Measurements from ENCODE around the gene PRSS57.
"Not testable (repeated sequence)": the region's sequence is repeated elsewhere in the genome, so short reads cannot be mapped to it uniquely, and the experiment has no call there.

PRSS57 gene

DNA sequence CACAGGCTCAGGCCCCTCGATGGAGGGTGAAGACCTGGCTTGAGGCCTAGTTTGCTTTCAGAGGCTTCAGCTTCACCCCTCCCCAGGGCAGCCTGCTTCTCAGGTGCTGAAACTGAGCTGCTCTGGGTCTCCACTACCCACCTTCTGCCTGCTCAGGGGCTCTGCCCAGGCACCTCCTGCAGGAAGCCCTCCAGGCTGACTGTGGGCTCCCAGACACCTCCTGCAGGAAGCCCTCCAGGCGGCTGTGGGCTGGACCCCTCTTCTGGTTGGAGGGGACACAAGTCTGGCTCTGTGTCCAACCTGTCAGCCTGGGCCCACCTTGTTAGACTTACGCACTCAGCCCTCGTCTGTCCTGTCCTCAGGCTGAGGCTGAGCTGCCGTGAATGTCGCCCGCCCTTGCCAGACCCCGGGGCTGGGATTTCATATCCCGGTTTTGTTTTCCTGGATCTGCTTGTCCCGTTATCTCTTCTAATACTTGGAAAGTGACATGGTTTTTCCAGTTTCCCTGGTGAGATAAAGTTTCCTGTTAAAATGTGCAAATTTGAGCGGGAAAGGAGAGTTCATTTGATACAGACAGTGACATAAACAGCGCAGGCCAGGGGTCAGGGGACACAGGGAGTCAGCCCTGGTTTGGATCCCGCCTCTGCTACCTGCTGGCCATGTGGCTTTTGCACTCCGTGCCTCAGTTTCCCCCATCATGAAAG, 34.9 kb upstream of the PRSS57 start:
- H4K20me1 ChIP-seq (ENCODE audit: control insufficient read depth, insufficient read depth, low read depth, low read length): no peaks in the 10 kb centered on the region
- no peak overlapping the region for H3K4me3 ChIP-seq (ENCODE audit: low read length)
- no peaks in the 10 kb centered on the region for H3K9me2 ChIP-seq (replicated peaks; ENCODE audit: control insufficient read depth, low read length)
- H3K9me3 ChIP-seq (ENCODE audit: control insufficient read depth, insufficient read depth, low read length): no peaks in the 10 kb centered on the region
- H3K4me2 ChIP-seq (ENCODE audit: low read length): no peak overlapping the region
- H3K36me3 ChIP-seq (ENCODE audit: control insufficient read depth, low read length): no peaks in the 10 kb centered on the region
- H3K79me2 ChIP-seq (ENCODE audit: control insufficient read depth, low read length): no peaks in the 10 kb centered on the region
- H3K27me3 ChIP-seq (ENCODE audit: control insufficient read depth, low read length): no peaks in the 10 kb centered on the region
- H3K4me1 ChIP-seq (ENCODE audit: control insufficient read depth, low read length): peaks cover 3% of the 10 kb centered on the region; the same call in 1 of the 2 replicates
- TF ChIP-seq EZH2phosphoT487 (IDR thresholded peaks at IDR 0.05; ENCODE audit: borderline replicate concordance, low read length): no peak
- H3K27ac ChIP-seq (ENCODE audit: low read depth, low read length): no peak overlapping the region
- no peaks in the 10 kb centered on the region for H3F3A ChIP-seq (ENCODE audit: control insufficient read depth, insufficient read depth)

DNA sequence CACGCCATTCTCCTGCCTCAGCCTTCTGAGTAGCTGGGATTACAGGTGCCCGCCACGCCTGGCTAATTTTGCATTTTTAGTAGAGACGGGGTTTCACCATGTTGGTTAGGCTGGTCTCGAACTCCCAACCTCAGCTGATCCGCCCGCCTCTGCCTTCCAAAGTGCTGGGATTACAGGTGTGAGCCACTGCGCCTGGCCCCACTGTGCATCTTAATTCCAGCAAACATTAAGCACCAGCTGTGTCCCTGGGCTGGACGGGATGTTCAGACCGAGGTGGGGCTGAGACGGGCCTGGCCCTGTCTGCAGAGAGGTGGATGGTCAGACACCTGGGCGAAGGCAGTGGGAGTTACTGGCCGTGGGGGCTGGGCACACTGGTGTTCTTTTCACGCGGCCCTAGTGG, 34.3 kb upstream of the PRSS57 start:
- not testable (repeated sequence) for H3K4me1 ChIP-seq (ENCODE audit: control insufficient read depth, low read length); H3K36me3 ChIP-seq (ENCODE audit: control insufficient read depth, low read length); H3K79me2 ChIP-seq (ENCODE audit: control insufficient read depth, low read length); H3K9me2 ChIP-seq (replicated peaks; ENCODE audit: control insufficient read depth, low read length); H3K4me2 ChIP-seq (ENCODE audit: low read length); H3K9me3 ChIP-seq (ENCODE audit: control insufficient read depth, insufficient read depth, low read length); H3K27ac ChIP-seq (ENCODE audit: low read depth, low read length); H3K27me3 ChIP-seq (ENCODE audit: control insufficient read depth, low read length); H3K4me3 ChIP-seq (ENCODE audit: low read length); H4K20me1 ChIP-seq (ENCODE audit: control insufficient read depth, insufficient read depth, low read depth, low read length); H3F3A ChIP-seq (ENCODE audit: control insufficient read depth, insufficient read depth)

GRCh38 chr19:728011-728410, 32.8 kb upstream of the PRSS57 start:
- Histone ChIP-seq H4K20me1 (ENCODE audit: control insufficient read depth, insufficient read depth, low read depth, low read length) (no peaks in the 10 kb centered on the region), H3K79me2 (ENCODE audit: control insufficient read depth, low read length) (no peaks in the 10 kb centered on the region), H3K4me2 (ENCODE audit: low read length) (no peak overlapping the region), H3K27me3 (ENCODE audit: control insufficient read depth, low read length) (peaks cover 11% of the 10 kb centered on the region), H3K27ac (ENCODE audit: low read depth, low read length) (no peak overlapping the region), H3K36me3 (ENCODE audit: control insufficient read depth, low read length) (no peaks in the 10 kb centered on the region), H3K4me3 (ENCODE audit: low read length) (no peak overlapping the region), H3F3A (ENCODE audit: control insufficient read depth, insufficient read depth) (no peaks in the 10 kb centered on the region), H3K4me1 (ENCODE audit: control insufficient read depth, low read length) (peaks cover 6% of the 10 kb centered on the region), H3K9me2 (replicated peaks; ENCODE audit: control insufficient read depth, low read length) (no peaks in the 10 kb centered on the region), H3K9me3 (ENCODE audit: control insufficient read depth, insufficient read depth, low read length) (no peaks in the 10 kb centered on the region)
- TF ChIP-seq, protein P1, sequence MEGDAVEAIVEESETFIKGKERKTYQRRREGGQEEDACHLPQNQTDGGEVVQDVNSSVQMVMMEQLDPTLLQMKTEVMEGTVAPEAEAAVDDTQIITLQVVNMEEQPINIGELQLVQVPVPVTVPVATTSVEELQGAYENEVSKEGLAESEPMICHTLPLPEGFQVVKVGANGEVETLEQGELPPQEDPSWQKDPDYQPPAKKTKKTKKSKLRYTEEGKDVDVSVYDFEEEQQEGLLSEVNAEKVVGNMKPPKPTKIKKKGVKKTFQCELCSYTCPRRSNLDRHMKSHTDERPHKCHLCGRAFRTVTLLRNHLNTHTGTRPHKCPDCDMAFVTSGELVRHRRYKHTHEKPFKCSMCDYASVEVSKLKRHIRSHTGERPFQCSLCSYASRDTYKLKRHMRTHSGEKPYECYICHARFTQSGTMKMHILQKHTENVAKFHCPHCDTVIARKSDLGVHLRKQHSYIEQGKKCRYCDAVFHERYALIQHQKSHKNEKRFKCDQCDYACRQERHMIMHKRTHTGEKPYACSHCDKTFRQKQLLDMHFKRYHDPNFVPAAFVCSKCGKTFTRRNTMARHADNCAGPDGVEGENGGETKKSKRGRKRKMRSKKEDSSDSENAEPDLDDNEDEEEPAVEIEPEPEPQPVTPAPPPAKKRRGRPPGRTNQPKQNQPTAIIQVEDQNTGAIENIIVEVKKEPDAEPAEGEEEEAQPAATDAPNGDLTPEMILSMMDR (IDR thresholded peaks at IDR 0.05; ENCODE audit: low read depth, low read length, poor library complexity, severe bottlenecking): no peak
- no peak for TF ChIP-seq EZH2phosphoT487 (IDR thresholded peaks at IDR 0.05; ENCODE audit: borderline replicate concordance, low read length)

GRCh38 chr19:726993-727956, 32.0 kb upstream of the PRSS57 start:
- no peaks in the 10 kb centered on the region for H3F3A ChIP-seq (ENCODE audit: control insufficient read depth, insufficient read depth)
- no peaks in the 10 kb centered on the region for H3K36me3 ChIP-seq (ENCODE audit: control insufficient read depth, low read length)
- no peaks in the 10 kb centered on the region for H4K20me1 ChIP-seq (ENCODE audit: control insufficient read depth, insufficient read depth, low read depth, low read length)
- no peak overlapping the region for H3K27ac ChIP-seq (ENCODE audit: low read depth, low read length)
- peaks cover 12% of the 10 kb centered on the region for H3K27me3 ChIP-seq (ENCODE audit: control insufficient read depth, low read length)
- H3K4me1 ChIP-seq (ENCODE audit: control insufficient read depth, low read length): peaks cover 13% of the 10 kb centered on the region
- no peak overlapping the region for H3K4me3 ChIP-seq (ENCODE audit: low read length)
- H3K9me2 ChIP-seq (replicated peaks; ENCODE audit: control insufficient read depth, low read length): no peaks in the 10 kb centered on the region
- no peak for TF ChIP-seq EZH2phosphoT487 (IDR thresholded peaks at IDR 0.05; ENCODE audit: borderline replicate concordance, low read length)
- TF ChIP-seq, protein P1 (IDR thresholded peaks at IDR 0.05; ENCODE audit: low read depth, low read length, poor library complexity, severe bottlenecking): no peak
- no peaks in the 10 kb centered on the region for H3K9me3 ChIP-seq (ENCODE audit: control insufficient read depth, insufficient read depth, low read length)
- no peak overlapping the region for H3K4me2 ChIP-seq (ENCODE audit: low read length)
- H3K79me2 ChIP-seq (ENCODE audit: control insufficient read depth, low read length): no peaks in the 10 kb centered on the region
